IPS DF 19.7 (cell line): ENCODE data around the gene N4BP2L1.
"Not testable (repeated sequence)": the region's sequence is repeated elsewhere in the genome, so short reads cannot be mapped to it uniquely, and the experiment has no call there.

Experiments used
- DNase-seq: peaks from one replicate; pipeline ENCODE4 v3.0.0-alpha.2; 2013; ENCODE audit warnings: low read depth, low spot score

N4BP2L1 gene

DNA sequence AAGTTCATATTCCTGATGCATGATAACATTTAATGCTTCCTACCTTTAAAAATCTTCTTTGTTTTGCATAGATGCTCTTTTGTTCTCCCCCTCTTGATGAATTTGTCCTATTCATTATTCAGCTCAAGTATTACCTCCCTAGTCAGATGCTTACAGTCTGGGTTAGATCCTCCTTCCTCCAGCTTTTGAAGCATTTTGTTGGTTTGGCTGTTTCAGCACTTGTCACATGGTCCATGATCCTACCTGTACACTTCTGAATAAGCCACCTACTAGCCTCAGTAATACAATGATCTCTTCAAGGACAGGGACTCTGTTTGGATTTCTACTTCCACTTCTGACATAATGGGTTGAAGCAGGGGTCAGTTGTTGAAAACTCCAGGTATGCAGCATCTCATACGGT lies 37.4 kb downstream of the N4BP2L1 start:
- no peak for DNase-seq

DNA sequence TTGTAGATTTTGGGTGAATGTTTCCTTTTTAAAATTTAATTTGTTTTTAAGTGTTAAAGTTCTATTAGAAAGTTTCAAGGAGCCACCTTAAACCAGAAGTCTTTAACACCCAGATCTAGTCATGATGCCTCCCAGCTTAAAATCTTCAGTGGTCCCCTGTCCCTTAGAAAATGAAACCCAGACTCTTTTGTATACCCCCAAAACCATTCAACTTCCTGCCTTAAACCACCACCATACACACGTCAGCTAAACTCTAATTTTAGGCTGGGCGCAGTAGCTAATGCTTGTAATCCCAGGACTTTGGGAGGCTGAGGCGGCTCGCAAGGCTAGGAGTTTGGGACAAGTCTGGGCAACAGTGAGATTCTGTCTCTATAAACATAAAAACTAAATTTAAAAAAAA lies 37.9 kb downstream of the N4BP2L1 start:
- DNase-seq = no peak

DNA sequence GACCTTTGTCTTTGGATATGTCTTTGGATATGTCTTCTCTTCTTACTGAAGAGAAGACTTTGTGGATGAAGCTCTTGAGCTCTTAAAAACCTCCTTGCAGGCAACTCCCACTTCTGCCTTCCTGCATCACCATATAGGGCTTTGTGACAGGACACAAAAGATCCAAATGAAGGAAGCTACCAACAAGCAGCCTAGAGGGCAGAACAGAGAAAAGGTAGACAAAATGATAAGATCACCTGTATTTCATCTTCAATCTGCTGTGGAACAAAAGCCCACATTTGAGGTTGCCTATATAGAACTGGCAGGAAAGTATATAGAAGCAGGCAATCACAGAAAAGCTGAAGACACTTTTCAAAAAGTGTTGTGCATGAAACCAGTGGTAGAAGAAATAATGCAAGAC lies 42.5 kb downstream of the N4BP2L1 start:
- DNase-seq = no peak

DNA sequence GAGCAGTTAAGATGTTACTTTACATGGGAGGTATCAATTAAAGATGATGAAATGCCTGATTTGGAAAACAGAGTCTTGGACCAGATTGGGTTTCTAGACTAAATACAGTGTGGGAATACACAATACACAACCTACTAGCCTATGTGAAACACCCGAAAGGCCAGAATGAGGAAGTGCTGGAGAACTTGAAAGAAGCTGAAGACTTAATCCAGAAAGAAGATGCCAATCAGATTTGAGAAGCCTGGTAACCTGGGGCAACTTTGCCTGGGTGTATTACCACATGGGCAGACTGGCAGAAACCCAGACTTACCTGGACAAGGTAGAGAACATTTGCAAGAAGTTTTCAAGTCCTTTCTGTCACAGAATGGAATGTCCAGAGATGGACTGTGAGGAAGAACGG lies 43.2 kb downstream of the N4BP2L1 start:
- DNase-seq = no peak

DNA sequence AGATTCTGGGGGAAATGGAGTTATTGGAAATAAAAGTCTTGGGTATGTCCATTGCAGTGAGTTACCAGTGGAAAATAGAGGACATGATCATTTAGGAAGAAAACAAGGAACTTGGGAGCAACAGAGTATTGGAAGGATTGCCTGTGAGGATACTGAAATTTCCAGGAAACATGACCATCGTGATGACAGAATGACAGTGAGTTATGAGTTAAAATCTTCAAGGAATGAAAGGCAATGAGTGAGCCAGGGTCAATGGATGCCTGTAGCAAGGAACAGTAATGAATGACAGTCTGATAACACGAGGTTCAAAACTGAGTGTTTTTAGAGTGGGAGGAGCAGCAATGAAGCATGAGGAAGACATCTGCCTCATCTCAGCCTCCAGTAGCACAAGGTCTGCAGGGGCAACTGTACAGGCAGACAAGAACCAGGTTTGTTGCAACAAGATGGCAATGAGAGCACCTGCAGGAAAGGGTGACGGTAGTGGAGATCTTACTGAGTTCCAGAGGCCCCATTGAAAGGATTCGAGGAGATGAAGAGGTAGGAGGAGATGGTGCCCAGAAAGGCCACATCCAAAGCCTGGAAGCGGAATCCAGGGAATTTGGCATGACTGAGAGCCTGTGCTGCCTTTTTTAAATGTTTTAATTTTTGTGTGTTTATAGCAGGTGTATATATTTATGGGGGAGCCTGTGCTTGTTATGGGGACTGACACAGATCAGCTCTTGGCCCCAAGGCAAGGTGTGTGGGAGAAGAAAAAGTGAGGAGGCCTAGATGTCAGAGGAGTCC lies 43.9 kb downstream of the N4BP2L1 start:
- DNase-seq = no peak

DNA sequence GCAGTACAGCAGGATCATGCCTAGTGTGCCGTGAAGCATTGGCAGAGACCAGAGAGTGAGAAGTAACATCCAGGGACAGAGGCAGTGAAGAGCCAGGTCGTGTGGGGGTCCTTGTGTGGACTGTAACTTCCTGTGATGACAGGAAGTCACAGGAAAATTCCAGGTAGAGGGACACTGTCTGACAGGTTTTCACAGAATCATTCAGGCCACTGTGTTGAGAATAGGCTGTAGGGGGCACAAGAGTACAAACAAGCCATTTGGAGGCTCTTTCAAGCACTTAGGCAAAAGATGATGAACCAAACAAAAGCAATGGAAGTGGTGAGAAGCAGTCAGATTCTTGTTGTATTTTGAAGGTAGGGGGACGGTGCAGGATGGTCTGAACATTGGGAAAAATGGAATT lies 46.4 kb downstream of the N4BP2L1 start:
- DNase-seq = peak; percentile 40

DNA sequence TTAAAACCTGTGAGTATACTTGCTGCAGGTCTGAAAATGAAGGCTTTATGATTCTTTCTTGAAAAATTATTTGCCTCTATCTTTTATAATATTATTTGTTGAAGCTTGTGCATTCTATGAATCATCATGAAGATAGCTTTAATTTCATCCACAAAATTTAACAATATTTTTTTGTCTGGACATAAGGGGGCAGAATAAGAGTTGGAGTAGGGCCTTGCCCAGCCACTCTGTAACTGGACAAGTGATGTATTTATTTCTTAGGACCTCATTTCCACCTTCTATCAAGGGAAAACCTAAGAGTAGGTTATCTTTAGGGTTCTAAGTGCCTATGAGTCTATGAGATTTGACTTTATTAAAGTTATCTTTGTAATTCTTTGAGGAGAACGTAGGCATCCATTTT lies 49.9 kb downstream of the N4BP2L1 start:
- DNase-seq = no peak

DNA sequence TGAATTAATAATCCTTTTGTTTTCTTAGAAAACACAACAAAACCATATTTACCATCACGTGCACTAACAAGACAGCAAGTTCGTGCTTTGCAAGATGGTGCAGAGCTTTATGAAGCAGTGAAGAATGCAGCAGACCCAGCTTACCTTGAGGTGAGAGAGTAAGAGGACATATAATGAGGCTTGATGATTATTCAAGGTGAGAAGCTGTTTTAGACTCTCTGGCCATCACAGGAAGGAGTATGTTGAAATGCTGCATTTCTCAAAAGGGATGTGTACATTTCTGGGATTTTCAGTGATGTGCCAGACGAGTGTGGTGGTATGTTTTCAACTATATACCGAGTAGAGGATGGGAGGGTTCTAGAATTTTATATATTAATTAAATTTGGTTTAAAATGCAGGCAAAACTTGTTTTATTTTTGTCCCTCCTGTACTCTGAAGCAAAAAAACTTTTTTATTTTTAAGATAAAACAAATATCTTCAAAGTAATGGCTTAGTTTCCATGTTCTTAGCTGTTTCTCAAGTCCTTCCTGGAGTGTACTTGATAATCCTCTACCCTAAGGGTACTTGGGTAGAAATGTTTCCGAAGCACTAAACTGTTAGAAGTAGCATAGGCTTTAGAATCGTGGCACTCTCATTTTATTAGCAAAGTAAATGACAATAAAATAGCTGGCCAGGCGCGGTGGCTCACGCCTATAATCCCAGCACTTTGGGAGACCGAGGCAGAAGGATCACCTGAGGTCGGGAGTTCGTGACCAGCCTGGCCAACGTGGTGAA lies 51.1 kb downstream of the N4BP2L1 start:
- DNase-seq = no peak

DNA sequence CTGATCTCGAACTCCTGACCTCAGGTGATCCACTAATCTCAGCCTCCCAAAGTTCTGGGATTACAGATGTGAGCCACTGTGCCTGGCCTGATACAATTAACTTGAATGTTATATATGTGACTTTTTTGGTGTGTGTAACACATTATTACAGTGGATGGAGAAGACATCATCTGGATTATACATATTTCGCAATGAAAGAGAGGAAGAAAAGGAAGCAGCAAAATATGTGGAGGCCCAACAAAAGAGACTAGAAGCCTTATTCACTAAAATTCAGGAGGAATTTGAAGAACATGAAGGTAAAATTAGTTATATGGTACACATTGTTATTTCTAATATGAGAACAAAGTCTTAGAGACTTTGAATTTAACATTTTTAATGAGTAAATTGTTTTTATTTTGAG lies 57.1 kb downstream of the N4BP2L1 start:
- DNase-seq = no peak

DNA sequence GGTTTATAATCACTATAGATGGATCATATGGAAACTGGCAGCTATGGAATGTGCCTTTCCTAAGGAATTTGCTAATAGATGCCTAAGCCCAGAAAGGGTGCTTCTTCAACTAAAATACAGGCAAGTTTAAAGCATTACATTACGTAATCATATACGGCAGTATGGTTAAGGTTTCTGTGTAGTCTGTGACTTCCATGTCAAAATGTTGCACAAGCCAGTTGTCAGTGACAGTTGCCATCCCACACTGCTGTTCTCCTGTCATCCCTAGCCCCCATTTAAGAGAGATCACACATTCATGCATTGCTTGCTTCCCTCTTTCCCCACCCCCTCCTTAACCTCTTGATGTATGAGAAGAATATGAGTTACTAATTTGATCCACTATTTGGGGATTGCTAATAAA lies 65.4 kb downstream of the N4BP2L1 start:
- DNase-seq = no peak

DNA sequence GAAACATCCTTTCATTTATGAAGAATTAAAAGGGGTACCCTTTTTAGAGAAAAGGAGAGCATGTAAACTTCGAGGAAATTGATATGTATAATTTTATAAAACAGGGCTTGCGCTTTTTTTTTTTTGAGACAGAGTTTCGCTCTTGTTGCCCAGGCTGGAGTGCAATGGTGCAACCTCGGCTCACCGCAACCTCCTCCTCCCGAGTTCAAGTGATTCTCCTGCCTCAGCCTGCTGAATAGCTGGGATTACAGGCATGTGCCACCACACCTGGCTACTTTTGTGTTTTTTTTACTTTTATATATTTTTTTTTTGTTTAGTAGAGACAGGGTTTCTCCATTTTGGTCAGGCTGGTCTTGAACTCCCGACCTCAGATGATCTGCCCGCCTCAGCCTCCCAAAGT lies 72.0 kb downstream of the N4BP2L1 start:
- DNase-seq = not testable (repeated sequence)

DNA sequence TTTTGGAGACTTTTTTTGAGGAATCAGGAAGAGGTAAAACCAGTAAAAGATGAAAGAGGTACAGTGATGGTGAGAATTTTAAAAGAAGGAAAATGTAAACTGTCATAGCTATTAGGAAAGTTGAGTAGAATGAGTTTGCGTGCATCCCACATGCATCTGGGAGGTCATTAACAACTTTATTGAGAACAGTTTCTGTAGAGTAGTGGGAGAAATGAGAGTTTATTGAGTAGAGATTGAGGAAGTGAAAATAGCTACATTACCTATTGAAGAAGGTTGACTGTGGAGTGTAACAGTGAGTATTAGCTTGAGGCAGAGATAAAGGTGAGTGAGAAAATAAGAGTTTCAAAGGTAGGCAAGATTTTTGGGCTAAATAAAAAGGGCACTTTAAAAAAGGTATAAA lies 73.9 kb downstream of the N4BP2L1 start:
- DNase-seq = no peak

DNA sequence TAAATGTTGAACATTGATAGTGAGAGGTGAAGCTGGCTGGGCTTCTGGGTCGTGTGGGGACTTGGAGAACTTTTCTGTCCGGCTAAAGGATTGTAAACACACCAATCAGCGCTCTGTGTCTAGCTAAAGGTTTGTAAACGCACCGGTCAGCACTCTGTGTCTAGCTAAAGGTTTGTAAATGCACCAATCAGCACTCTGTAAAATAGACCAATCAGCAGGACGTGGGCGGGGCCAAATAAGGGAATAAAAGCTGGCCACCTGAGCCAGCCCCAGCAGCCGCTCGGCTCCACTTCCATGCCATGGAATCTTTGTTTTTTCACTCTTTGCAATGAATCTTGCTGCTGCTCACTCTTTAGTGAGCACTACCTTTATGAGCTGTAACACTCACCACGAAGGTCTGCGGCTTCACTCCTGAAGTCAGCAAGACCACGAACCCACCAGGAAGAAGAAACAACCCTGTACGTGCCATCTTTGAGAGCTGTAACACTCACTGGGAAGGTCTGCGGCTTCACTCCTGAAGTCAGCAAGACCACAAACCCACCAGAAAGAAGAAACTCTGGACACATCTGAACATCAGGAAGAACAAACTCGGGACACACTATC lies 77.0 kb downstream of the N4BP2L1 start:
- DNase-seq = not testable (repeated sequence)
